ENCODE measurements around the gene SCCPDH. TPM values are rescaled to one million over a fixed set of nuclear protein-coding genes. Genes with fewer than 3 reads are reported as not detected.

Gene SCCPDH
- total RNA-seq, 2 donors from 2014 or later, result 25.1 to 28.9 TPM

DNA sequence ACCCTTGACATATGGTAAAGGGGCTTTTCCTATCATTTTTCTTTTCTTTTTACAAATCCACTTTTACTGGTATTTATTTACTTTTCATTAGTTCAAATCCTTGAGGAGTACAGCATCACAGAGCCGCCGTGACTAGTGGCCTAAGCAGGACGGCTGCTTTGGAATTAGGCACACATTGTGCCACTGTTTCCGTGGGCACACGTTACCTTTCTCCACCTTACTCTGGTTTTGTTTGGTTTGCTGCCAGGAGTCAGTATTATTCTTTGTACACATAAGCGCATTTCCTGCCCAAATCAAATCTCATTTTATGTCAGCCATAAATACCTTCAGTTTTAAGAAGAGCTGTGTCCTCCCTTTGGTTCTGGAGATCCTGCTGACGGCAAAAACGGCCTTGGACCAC lies 31.2 kb downstream of the SCCPDH start:
- Mint-ChIP-seq H3K27me3 (ENCODE audit: insufficient read depth) (no peaks in the 10 kb centered on the region), H3K4me3 (no peak overlapping the region), H3K36me3 (ENCODE audit: low read depth) (peaks cover 10% of the 10 kb centered on the region), H3K9me3 (no peaks in the 10 kb centered on the region), H3K27ac (no peak overlapping the region), H3K4me1 (no peaks in the 10 kb centered on the region)
- no peak for DNase-seq
- Histone ChIP-seq H3K27me3 (ENCODE audit: control insufficient read depth, insufficient read depth, low read length, poor library complexity, severe bottlenecking) (no peaks in the 10 kb centered on the region), H3K9me3 (ENCODE audit: control insufficient read depth, low read length) (no peaks in the 10 kb centered on the region), H3K9ac (ENCODE audit: extremely low read depth, low read length, poor library complexity, severe bottlenecking) (no peak overlapping the region), H3K36me3 (ENCODE audit: control insufficient read depth, insufficient read depth, low read length) (peaks cover 9% of the 10 kb centered on the region), H3K4me3 (ENCODE audit: low read length) (no peak overlapping the region), H3K27ac (ENCODE audit: low read depth, low read length) (no peak overlapping the region), H3K4me1 (ENCODE audit: control insufficient read depth, insufficient read depth, low read length) (no peaks in the 10 kb centered on the region)
- 92 to 96% methylated on average over 7 to 8 of the region's 8 CpGs for WGBS, 2 experiments (ENCODE audit: insufficient coverage in 1 of 2, insufficient read length in 1 of 2)
- TF ChIP-seq, protein P1, sequence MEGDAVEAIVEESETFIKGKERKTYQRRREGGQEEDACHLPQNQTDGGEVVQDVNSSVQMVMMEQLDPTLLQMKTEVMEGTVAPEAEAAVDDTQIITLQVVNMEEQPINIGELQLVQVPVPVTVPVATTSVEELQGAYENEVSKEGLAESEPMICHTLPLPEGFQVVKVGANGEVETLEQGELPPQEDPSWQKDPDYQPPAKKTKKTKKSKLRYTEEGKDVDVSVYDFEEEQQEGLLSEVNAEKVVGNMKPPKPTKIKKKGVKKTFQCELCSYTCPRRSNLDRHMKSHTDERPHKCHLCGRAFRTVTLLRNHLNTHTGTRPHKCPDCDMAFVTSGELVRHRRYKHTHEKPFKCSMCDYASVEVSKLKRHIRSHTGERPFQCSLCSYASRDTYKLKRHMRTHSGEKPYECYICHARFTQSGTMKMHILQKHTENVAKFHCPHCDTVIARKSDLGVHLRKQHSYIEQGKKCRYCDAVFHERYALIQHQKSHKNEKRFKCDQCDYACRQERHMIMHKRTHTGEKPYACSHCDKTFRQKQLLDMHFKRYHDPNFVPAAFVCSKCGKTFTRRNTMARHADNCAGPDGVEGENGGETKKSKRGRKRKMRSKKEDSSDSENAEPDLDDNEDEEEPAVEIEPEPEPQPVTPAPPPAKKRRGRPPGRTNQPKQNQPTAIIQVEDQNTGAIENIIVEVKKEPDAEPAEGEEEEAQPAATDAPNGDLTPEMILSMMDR (conservative IDR thresholded peaks at IDR 0.05), result no peak

DNA sequence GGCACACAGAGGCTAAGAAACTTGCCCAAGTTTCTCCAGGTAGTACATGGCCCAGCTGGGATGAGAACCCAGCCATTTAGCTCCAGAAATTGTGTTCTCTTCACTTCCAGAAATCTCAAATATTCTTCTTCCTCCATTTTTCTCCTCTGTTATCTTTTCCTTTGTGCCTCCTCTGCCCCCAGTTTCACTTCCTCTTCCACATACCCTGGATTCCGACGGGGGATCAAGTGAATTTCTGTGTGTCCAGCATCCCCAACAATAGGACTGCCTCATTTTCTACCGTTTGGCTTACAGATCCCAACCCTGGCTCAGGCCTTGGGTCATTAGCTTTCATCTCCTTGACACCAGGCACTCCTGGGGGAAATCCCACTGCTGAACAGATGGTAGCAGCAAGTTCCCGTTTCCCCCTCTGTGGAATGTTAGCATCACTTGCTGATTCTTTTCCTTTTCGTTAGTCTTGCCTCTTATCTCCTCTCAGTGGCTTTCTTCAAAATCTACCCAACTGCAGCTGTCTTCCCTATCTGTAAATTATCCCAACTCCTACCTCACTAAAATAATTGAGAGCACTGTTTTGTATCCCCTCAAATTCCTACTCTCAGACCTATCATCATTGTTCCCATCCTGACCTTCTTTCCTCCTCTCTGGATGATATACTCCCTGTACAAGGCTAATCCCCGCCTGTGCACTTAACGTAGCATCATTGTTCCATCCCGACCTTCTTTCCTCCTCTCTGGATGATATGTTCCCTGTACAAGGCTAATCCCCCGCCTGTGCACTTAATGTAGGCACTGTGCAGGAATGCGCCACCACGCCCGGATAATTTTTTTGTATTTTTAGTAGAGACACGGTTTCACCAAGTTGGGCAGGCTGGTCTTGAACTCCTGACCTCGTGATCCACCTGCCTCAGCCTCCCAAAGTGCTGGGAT lies 36.5 kb downstream of the SCCPDH start:
- 95% methylated on average over 14 of the region's 14 CpGs for WGBS, 2 experiments (ENCODE audit: insufficient coverage in 1 of 2, insufficient read length in 1 of 2)
- H3K4me1 Mint-ChIP-seq, result no peaks in the 10 kb centered on the region
- no peak overlapping the region for H3K4me3 ChIP-seq (ENCODE audit: low read length)
- peaks cover 33% of the 10 kb centered on the region for H3K36me3 ChIP-seq (ENCODE audit: control insufficient read depth, insufficient read depth, low read length)
- H3K4me3 Mint-ChIP-seq, result no peak overlapping the region
- TF ChIP-seq, protein P1 (conservative IDR thresholded peaks at IDR 0.05), result no peak
- no peaks in the 10 kb centered on the region for H3K27me3 Mint-ChIP-seq (ENCODE audit: insufficient read depth)
- no peaks in the 10 kb centered on the region for H3K27me3 ChIP-seq (ENCODE audit: control insufficient read depth, insufficient read depth, low read length, poor library complexity, severe bottlenecking)
- H3K27ac ChIP-seq (ENCODE audit: low read depth, low read length), result no peak overlapping the region
- no peaks in the 10 kb centered on the region for H3K9me3 ChIP-seq (ENCODE audit: control insufficient read depth, low read length)
- DNase-seq, result no peak
- no peak overlapping the region for H3K27ac Mint-ChIP-seq
- peaks cover 35% of the 10 kb centered on the region for H3K36me3 Mint-ChIP-seq (ENCODE audit: low read depth)
- H3K4me1 ChIP-seq (ENCODE audit: control insufficient read depth, insufficient read depth, low read length), result no peaks in the 10 kb centered on the region
- H3K9ac ChIP-seq (ENCODE audit: extremely low read depth, low read length, poor library complexity, severe bottlenecking), result no peak overlapping the region
- H3K9me3 Mint-ChIP-seq, result no peaks in the 10 kb centered on the region

DNA sequence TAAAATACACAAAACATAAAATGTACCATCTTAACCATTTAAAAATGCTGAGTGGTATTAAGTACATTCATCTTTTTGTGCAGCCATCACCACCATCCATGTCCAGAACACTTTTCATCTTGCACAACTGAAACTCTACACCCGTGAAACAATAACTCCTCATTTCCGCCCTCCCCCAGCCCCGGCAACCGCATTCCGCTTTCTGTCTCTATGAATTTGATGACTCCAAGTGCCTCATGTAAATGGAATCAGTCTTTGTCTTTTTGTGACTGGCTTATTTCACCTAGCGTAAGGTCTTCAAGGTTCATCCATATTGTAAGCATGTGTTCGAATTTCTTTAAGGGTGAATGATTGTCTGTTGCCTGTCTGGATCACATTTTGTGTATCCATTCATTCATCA lies 37.2 kb downstream of the SCCPDH start:
- H3K4me3 ChIP-seq (ENCODE audit: low read length), result no peak overlapping the region
- no peaks in the 10 kb centered on the region for H3K9me3 Mint-ChIP-seq
- no peaks in the 10 kb centered on the region for H3K27me3 Mint-ChIP-seq (ENCODE audit: insufficient read depth)

More for the DNA sequence above, 37.2 kb downstream of the SCCPDH start:
- no peaks in the 10 kb centered on the region for H3K9me3 ChIP-seq (ENCODE audit: control insufficient read depth, low read length)
- no peak overlapping the region for H3K27ac Mint-ChIP-seq
- H3K9ac ChIP-seq (ENCODE audit: extremely low read depth, low read length, poor library complexity, severe bottlenecking), result no peak overlapping the region
- peaks cover 33% of the 10 kb centered on the region for H3K36me3 ChIP-seq (ENCODE audit: control insufficient read depth, insufficient read depth, low read length)
- WGBS, 2 experiments (ENCODE audit: insufficient coverage in 1 of 2, insufficient read length in 1 of 2), result 94 to 96% methylated on average over 6 to 7 of the region's 7 CpGs
- DNase-seq, result no peak
- no peaks in the 10 kb centered on the region for H3K4me1 ChIP-seq (ENCODE audit: control insufficient read depth, insufficient read depth, low read length)
- no peak overlapping the region for H3K4me3 Mint-ChIP-seq
- TF ChIP-seq, protein P1 (conservative IDR thresholded peaks at IDR 0.05), result no peak
- H3K36me3 Mint-ChIP-seq (ENCODE audit: low read depth), result peaks cover 35% of the 10 kb centered on the region
- no peaks in the 10 kb centered on the region for H3K4me1 Mint-ChIP-seq
- H3K27ac ChIP-seq (ENCODE audit: low read depth, low read length), result no peak overlapping the region
- no peaks in the 10 kb centered on the region for H3K27me3 ChIP-seq (ENCODE audit: control insufficient read depth, insufficient read depth, low read length, poor library complexity, severe bottlenecking)

Measured in endodermal cell (in vitro differentiated cells).